Hepatocyte (in vitro differentiated cells): ENCODE data around the gene TOB1. TPM values are rescaled to one million over a fixed set of nuclear protein-coding genes. Genes with fewer than 3 reads are reported as not detected.

Source experiments
- DNase-seq: peaks from one replicate; pipeline ENCODE4 v3.0.0-alpha.2; 2016; ENCODE audit warnings: low spot score
- H2AFZ ChIP-seq: fragments of 200-600 bp; sonication (generic); 2 replicates; pipeline ENCODE4 v1.6.0; 2016; ENCODE audit warnings: antibody characterized with exemption, mild to moderate bottlenecking
- H3K27ac ChIP-seq: fragments of 200-600 bp; sonication (generic); 2 replicates; pipeline ENCODE4 v1.5.1; 2016; ENCODE audit warnings: mild to moderate bottlenecking
- H3K27me3 ChIP-seq: fragments of 200-600 bp; sonication (generic); 2 replicates; pipeline ENCODE4 v1.6.1; 2016
- H3K36me3 ChIP-seq: fragments of 200-600 bp; sonication (generic); replicated peaks from 2 replicates; pipeline ENCODE4 v1.5.1; 2016; ENCODE audit warnings: low read depth; ENCODE audit not compliant: insufficient read depth
- H3K4me1 ChIP-seq: fragments of 200-600 bp; sonication (generic); 2 replicates; pipeline ENCODE4 v1.5.1; 2016; ENCODE audit warnings: mild to moderate bottlenecking, moderate library complexity; ENCODE audit not compliant: insufficient read depth
- H3K4me2 ChIP-seq: fragments of 200-600 bp; sonication (generic); 2 replicates; pipeline ENCODE4 v1.6.0; 2016
- H3K4me3 ChIP-seq: fragments of 200-600 bp; sonication (generic); 2 replicates; pipeline ENCODE4 v1.5.1; 2016; ENCODE audit warnings: mild to moderate bottlenecking
- H3K79me2 ChIP-seq: fragments of 200-600 bp; sonication (generic); 2 replicates; pipeline ENCODE4 v1.6.0; 2017; ENCODE audit warnings: mild to moderate bottlenecking
- H3K9me2 ChIP-seq: fragments of 200-600 bp; sonication (generic); replicated peaks from 2 replicates; pipeline ENCODE4 v1.6.0; 2017; ENCODE audit warnings: mild to moderate bottlenecking; ENCODE audit not compliant: insufficient read depth
- H3K9me3 ChIP-seq: fragments of 200-600 bp; sonication (generic); 2 replicates; pipeline ENCODE4 v1.5.1; 2016; ENCODE audit warnings: low read depth, mild to moderate bottlenecking
- H4K20me1 ChIP-seq: fragments of 200-600 bp; sonication (generic); 2 replicates; pipeline ENCODE4 v1.6.0; 2016; ENCODE audit warnings: mild to moderate bottlenecking; ENCODE audit not compliant: insufficient read depth, poor library complexity, severe bottlenecking
- CTCF ChIP-seq: fragments of 200-600 bp; sonication (generic); IDR thresholded peaks from 2 replicates; pipeline ENCODE4 v1.5.1; 2016; ENCODE audit warnings: antibody characterized with exemption, mild to moderate bottlenecking; ENCODE audit not compliant: poor library complexity
- EZH2 ChIP-seq: fragments of 200-600 bp; sonication (generic); IDR thresholded peaks from 2 replicates; pipeline ENCODE4 v1.6.1; 2016; ENCODE audit warnings: antibody characterized with exemption, mild to moderate bottlenecking, borderline replicate concordance
- EZH2phosphoT487 ChIP-seq: fragments of 200-600 bp; sonication (generic); IDR thresholded peaks from one replicate; pipeline ENCODE4 v1.6.1; 2018; ENCODE audit warnings: antibody characterized with exemption, mild to moderate bottlenecking, low read depth, moderate library complexity; ENCODE audit not compliant: unreplicated experiment, severe bottlenecking
- WGBS: methylation state at CpG from one replicate; pipeline ENCODE4 v1.1.6; 2016; ENCODE audit warnings: low lambda C conversion rate; ENCODE audit errors: missing lambda C conversion rate; 5-methylcytosine and 5-hydroxymethylcytosine counted together
- polyA plus RNA-seq: library from polyadenylated mRNA; unstranded; fragments of >200 nt; fragmentation: Nextera tagmentation; extraction: Ambion mirVana; gene quantifications from 2 replicates; pipeline ENCODE4 v1.2.1, GENCODE V29; 2016
- total RNA-seq: library from RNA; depleted of rRNA; stranded (reverse); fragments of >200 nt; gene quantifications from 2 replicates; pipeline ENCODE4 v1.2.3, GENCODE V29; 2014

Gene TOB1
- total and polyA plus RNA-seq, 2 experiments from 2014 or later, result 43.2 to 52.1 TPM

GRCh38 chr17:50844117-50844700 is 21.9 kb downstream of the TOB1 start:
- Histone ChIP-seq H3K27ac (no peak overlapping the region), H3K4me1 (peaks cover 6% of the 10 kb centered on the region), H3K9me3 (no peaks in the 10 kb centered on the region), H3K4me3 (no peak overlapping the region), H4K20me1 (no peaks in the 10 kb centered on the region), H3K36me3 (no peaks in the 10 kb centered on the region), H2AFZ (no peak overlapping the region), H3K9me2 (no peaks in the 10 kb centered on the region), H3K4me2 (no peak overlapping the region), H3K27me3 (no peaks in the 10 kb centered on the region), H3K79me2 (no peaks in the 10 kb centered on the region)
- no peak for DNase-seq
- WGBS, result 80% methylated on average over 14 of the region's 14 CpGs
- no peak for TF ChIP-seq CTCF
- no peak for TF ChIP-seq EZH2phosphoT487
- TF ChIP-seq EZH2, result no peak

DNA sequence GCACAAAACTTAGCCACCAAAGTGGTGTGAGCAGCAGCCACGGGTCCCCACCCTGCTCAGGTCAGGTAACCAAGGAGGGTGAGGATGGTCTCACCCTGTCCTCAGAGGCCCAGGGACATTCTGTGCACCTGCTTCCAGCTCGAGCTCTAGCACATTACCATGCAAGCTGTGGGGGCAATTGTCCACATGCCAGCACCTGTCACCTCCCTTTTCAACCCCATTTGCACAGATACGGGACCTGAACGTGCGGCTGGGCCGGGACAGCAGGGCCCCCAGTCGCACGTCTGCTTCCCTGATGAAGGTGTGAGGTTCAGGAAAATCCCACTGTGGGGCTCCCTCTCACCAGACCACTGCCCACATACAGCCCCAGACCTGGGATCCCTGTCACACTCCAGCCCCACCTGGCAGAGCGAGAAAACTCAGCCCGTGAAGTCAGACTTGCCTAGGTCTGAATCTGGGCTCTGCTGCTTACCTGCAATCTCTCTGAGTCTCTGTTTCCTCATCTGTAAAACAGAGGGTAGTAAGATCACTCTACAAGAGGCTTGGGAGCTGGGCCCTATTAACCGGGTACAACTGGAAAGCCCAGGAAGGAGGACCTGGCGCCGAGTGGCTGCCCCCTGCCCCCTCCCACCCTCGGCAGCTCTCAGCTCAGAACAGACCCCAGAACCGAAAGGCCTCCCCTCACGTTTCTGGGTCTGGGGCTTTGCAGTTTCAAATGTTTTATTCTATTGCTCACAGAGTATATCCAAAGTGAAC is 22.8 kb downstream of the TOB1 start:
- H4K20me1 ChIP-seq, result no peaks in the 10 kb centered on the region
- H3K9me3 ChIP-seq, result no peaks in the 10 kb centered on the region
- H3K9me2 ChIP-seq, result no peaks in the 10 kb centered on the region
- no peaks in the 10 kb centered on the region for H3K36me3 ChIP-seq
- H2AFZ ChIP-seq, result no peak overlapping the region
- no peak overlapping the region for H3K27ac ChIP-seq
- H3K79me2 ChIP-seq, result no peaks in the 10 kb centered on the region
- TF ChIP-seq EZH2 (no peak), EZH2phosphoT487 (no peak), CTCF (no peak)
- H3K27me3 ChIP-seq, result no peaks in the 10 kb centered on the region
- WGBS, result 86% methylated on average over 14 of the region's 16 CpGs
- no peak overlapping the region for H3K4me2 ChIP-seq
- H3K4me1 ChIP-seq, result peaks cover 6% of the 10 kb centered on the region
- no peak overlapping the region for H3K4me3 ChIP-seq
- DNase-seq, result no peak

- no peaks in the 10 kb centered on the region for H3K27me3 ChIP-seq
- 79% methylated on average over 9 of the region's 9 CpGs for WGBS
- no peaks in the 10 kb centered on the region for H3K36me3 ChIP-seq
- peaks cover 6% of the 10 kb centered on the region for H3K4me1 ChIP-seq
- H3K4me3 ChIP-seq, result no peak overlapping the region
- no peaks in the 10 kb centered on the region for H4K20me1 ChIP-seq
- H3K9me2 ChIP-seq, result no peaks in the 10 kb centered on the region
- H3K27ac ChIP-seq, result no peak overlapping the region
- H3K9me3 ChIP-seq, result no peaks in the 10 kb centered on the region
- H3K4me2 ChIP-seq, result no peak overlapping the region
- no peaks in the 10 kb centered on the region for H3K79me2 ChIP-seq
- DNase-seq, result no peak
- H2AFZ ChIP-seq, result no peak overlapping the region
- TF ChIP-seq EZH2phosphoT487 (no peak), CTCF (no peak), EZH2 (no peak)
Observed at GRCh38 chr17:50842506-50843149, 23.5 kb downstream of the TOB1 start.
